Measurements from ENCODE around the gene APOM.

APOM gene

GRCh38 chr6:31657406-31658157, 1.9 kb downstream of the APOM start:
- Histone ChIP-seq H3K9ac (ENCODE audit: low read depth in 1 of 2, low read length in 2 of 2) (no peak overlapping the region), H3K36me3 (ENCODE audit: control insufficient read depth in 2 of 2, insufficient read depth in 2 of 2, low read length in 2 of 2) (peaks cover 0 to 36% of the 10 kb centered on the region in 2 donors), H3K4me3 (ENCODE audit: low read length in 2 of 2) (no peak overlapping the region), H3K27me3 (ENCODE audit: control insufficient read depth in 2 of 2, insufficient read depth in 2 of 2, low read length in 2 of 2) (no peaks in the 10 kb centered on the region), H3K9me3 (ENCODE audit: control insufficient read depth in 2 of 2, low read length in 2 of 2) (no peaks in the 10 kb centered on the region), H3K27ac (ENCODE audit: low read depth in 2 of 2, low read length in 2 of 2) (no peak overlapping the region), H3K4me1 (ENCODE audit: control insufficient read depth in 2 of 2, insufficient read depth in 2 of 2, low read length in 2 of 2) (peaks cover 29 to 38% of the 10 kb centered on the region in 2 donors)

- no peaks in the 10 kb centered on the region for H3K27me3 ChIP-seq (ENCODE audit: control insufficient read depth in 2 of 2, insufficient read depth in 2 of 2, low read length in 2 of 2)
- peaks cover 33 to 36% of the 10 kb centered on the region in 2 donors for H3K4me1 ChIP-seq (ENCODE audit: control insufficient read depth in 2 of 2, insufficient read depth in 2 of 2, low read length in 2 of 2)
- no peaks in the 10 kb centered on the region for H3K9me3 ChIP-seq (ENCODE audit: control insufficient read depth in 2 of 2, low read length in 2 of 2)
- no peak overlapping the region for H3K27ac ChIP-seq (ENCODE audit: low read depth in 2 of 2, low read length in 2 of 2)
- H3K36me3 ChIP-seq (ENCODE audit: control insufficient read depth in 2 of 2, insufficient read depth in 2 of 2, low read length in 2 of 2) = peaks cover under 1 to 39% of the 10 kb centered on the region in 2 donors
- no peak overlapping the region for H3K4me3 ChIP-seq (ENCODE audit: low read length in 2 of 2)
- H3K9ac ChIP-seq (ENCODE audit: low read depth in 1 of 2, low read length in 2 of 2) = no peak overlapping the region
Observed at GRCh38 chr6:31658158-31658688, 2.5 kb downstream of the APOM start.

DNA sequence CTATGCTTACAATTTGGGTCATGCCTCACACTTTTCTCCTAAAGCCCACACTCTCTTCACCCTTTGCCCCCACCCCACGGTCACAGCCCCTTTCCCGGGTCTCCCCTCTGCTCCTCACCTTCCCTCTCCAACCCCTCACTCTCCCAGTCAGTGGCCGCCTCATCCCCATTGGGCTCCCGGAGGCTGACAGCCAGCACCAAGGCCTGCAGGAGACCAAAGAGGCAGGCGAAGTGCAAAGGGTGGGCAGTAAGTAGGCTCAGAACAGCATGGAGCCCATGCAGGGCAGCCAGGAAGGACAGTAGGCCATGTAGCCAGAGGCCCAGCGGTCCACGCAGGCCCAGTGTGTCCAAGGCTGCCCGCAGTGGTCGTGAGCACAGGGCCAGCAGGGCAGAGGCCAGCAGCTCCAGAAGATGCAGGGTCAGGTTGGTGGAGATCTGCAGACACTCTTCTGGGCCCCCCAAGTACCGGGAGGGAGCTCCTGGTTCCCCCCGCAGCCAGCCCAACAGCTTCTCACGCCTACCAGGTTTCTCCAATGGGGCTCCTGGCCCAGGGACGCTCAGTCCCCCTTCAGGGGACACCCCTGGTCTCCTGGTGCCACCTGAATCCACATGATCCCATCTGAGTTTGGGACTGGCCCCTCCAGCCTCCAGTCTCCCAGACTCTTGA, 3.4 kb downstream of the APOM start:
- H3K27ac ChIP-seq (ENCODE audit: low read depth in 2 of 2, low read length in 2 of 2) = peak overlapping the region in 1 of 2 donors; percentile 92
- peak overlapping the region; percentile 80 to 96 for H3K9ac ChIP-seq (ENCODE audit: low read depth in 1 of 2, low read length in 2 of 2)
- H3K4me1 ChIP-seq (ENCODE audit: control insufficient read depth in 2 of 2, insufficient read depth in 2 of 2, low read length in 2 of 2) = peaks cover 36 to 39% of the 10 kb centered on the region in 2 donors
- H3K27me3 ChIP-seq (ENCODE audit: control insufficient read depth in 2 of 2, insufficient read depth in 2 of 2, low read length in 2 of 2) = no peaks in the 10 kb centered on the region
- H3K4me3 ChIP-seq (ENCODE audit: low read length in 2 of 2) = peak overlapping the region; percentile 97 to 98
- H3K9me3 ChIP-seq (ENCODE audit: control insufficient read depth in 2 of 2, low read length in 2 of 2) = no peaks in the 10 kb centered on the region
- H3K36me3 ChIP-seq (ENCODE audit: control insufficient read depth in 2 of 2, insufficient read depth in 2 of 2, low read length in 2 of 2) = peaks cover 3 to 41% of the 10 kb centered on the region in 2 donors

DNA sequence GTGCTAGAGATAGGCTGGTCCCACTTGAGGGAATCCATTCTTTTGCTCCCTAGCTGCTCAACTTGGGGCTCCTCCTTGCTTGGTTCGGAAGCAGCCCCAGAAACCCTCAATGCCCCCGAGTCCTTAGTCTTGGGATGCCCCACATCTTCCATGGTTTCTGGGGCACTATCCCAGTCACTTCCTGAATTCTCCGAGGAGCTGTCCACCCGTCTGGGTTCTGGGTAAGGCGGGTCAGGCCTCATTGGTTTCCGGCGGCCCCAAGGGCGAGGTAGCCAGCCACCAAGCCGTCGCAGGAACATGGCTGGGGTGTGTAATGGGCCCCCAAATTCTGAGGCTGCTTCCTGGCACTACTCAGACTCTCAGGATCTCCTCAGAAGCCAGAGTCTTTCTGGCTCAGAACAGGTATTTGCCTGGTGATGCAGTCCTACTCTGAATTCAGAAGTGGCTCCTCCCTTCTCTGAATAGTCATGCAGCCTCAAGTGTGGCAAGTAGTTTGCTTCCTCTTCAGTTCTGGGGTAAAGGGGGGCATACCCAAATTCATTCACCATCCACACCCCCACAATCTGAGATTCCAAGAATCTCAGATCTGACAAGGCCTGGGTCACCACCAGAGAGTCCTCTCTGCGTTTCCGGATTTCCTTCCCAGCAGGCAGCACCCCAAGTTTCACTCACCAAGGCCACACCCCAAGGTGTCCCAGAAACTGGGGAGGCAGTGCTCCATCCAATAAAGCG, 4.1 kb downstream of the APOM start:
- Histone ChIP-seq H3K4me1 (ENCODE audit: control insufficient read depth in 2 of 2, insufficient read depth in 2 of 2, low read length in 2 of 2) (peaks cover 39 to 44% of the 10 kb centered on the region in 2 donors), H3K9me3 (ENCODE audit: control insufficient read depth in 2 of 2, low read length in 2 of 2) (no peaks in the 10 kb centered on the region), H3K27ac (ENCODE audit: low read depth in 2 of 2, low read length in 2 of 2) (peak overlapping the region; percentile 81 to 92), H3K36me3 (ENCODE audit: control insufficient read depth in 2 of 2, insufficient read depth in 2 of 2, low read length in 2 of 2) (peaks cover 3 to 41% of the 10 kb centered on the region in 2 donors), H3K4me3 (ENCODE audit: low read length in 2 of 2) (peak overlapping the region; percentile 97 to 98), H3K9ac (ENCODE audit: low read depth in 1 of 2, low read length in 2 of 2) (peak overlapping the region; percentile 80 to 96), H3K27me3 (ENCODE audit: control insufficient read depth in 2 of 2, insufficient read depth in 2 of 2, low read length in 2 of 2) (no peaks in the 10 kb centered on the region)

DNA sequence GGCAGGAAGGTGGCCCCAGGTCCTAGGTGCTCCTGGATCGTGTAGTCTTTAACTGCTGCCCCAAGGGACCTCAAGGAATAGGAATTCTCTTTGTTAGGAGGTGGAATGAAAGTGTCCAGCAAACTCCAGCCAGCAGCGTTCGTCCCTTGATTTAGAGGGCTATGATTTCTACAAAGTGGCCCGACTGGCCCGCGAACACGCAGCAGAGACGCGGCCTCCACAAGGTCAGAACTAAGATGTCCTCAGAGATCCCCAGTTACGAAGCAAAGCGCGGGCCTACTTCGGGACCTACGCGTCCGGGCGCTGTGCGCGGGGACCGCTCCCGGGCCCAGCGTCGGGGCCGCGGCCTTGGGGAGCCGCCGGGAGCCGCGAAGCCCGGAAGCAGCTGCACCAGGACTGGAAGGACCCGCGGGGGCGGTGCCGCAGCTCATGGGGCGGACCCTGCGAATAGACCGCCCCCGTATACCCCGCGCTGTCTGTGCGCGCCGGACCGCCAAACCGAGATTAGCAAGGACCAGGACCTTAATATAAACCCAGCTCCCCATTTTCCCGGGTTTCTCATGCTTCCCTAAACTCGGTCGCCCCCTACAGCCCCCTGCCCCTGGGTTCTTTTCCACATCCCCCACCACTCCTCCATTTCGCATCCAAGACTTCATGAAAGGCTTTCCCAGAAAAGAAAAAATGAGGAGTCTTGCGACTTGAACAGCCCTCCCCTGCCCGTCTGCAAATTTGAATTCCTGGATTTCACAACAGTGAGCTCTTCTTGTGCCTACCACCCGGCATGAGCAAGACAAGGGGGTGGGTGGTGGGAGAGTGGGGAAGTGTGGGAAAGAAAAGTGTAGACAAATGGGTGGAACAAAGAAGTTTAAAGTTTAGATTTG, 4.9 kb downstream of the APOM start, which contains the start of gene C6orf47:
Gene C6orf47, minus strand, starts transcription at position 398 of the 881 bp plus-strand sequence. CDS start 831 bp downstream, outside the sequence.
- Histone ChIP-seq H3K9me3 (ENCODE audit: control insufficient read depth in 2 of 2, low read length in 2 of 2) (no peaks in the 10 kb centered on the region), H3K36me3 (ENCODE audit: control insufficient read depth in 2 of 2, insufficient read depth in 2 of 2, low read length in 2 of 2) (peaks cover 3 to 41% of the 10 kb centered on the region in 2 donors), H3K4me1 (ENCODE audit: control insufficient read depth in 2 of 2, insufficient read depth in 2 of 2, low read length in 2 of 2) (peaks cover 36 to 43% of the 10 kb centered on the region in 2 donors), H3K27ac (ENCODE audit: low read depth in 2 of 2, low read length in 2 of 2) (peak within 1 kb of the TSS; percentile 81 to 92), H3K4me3 (ENCODE audit: low read length in 2 of 2) (peak within 1 kb of the TSS; percentile 97 to 98), H3K9ac (ENCODE audit: low read depth in 1 of 2, low read length in 2 of 2) (peak within 1 kb of the TSS; percentile 80 to 96), H3K27me3 (ENCODE audit: control insufficient read depth in 2 of 2, insufficient read depth in 2 of 2, low read length in 2 of 2) (no peaks in the 10 kb centered on the region)

GRCh38 chr6:31661262-31662123, 5.8 kb downstream of the APOM start:
- Histone ChIP-seq H3K4me3 (ENCODE audit: low read length in 2 of 2) (peak overlapping the region; percentile 97 to 98), H3K4me1 (ENCODE audit: control insufficient read depth in 2 of 2, insufficient read depth in 2 of 2, low read length in 2 of 2) (peaks cover 32 to 42% of the 10 kb centered on the region in 2 donors), H3K27ac (ENCODE audit: low read depth in 2 of 2, low read length in 2 of 2) (peak overlapping the region; percentile 81 to 92), H3K36me3 (ENCODE audit: control insufficient read depth in 2 of 2, insufficient read depth in 2 of 2, low read length in 2 of 2) (peaks cover 3 to 33% of the 10 kb centered on the region in 2 donors), H3K9ac (ENCODE audit: low read depth in 1 of 2, low read length in 2 of 2) (peak overlapping the region; percentile 70 to 80), H3K27me3 (ENCODE audit: control insufficient read depth in 2 of 2, insufficient read depth in 2 of 2, low read length in 2 of 2) (no peaks in the 10 kb centered on the region), H3K9me3 (ENCODE audit: control insufficient read depth in 2 of 2, low read length in 2 of 2) (no peaks in the 10 kb centered on the region)

DNA sequence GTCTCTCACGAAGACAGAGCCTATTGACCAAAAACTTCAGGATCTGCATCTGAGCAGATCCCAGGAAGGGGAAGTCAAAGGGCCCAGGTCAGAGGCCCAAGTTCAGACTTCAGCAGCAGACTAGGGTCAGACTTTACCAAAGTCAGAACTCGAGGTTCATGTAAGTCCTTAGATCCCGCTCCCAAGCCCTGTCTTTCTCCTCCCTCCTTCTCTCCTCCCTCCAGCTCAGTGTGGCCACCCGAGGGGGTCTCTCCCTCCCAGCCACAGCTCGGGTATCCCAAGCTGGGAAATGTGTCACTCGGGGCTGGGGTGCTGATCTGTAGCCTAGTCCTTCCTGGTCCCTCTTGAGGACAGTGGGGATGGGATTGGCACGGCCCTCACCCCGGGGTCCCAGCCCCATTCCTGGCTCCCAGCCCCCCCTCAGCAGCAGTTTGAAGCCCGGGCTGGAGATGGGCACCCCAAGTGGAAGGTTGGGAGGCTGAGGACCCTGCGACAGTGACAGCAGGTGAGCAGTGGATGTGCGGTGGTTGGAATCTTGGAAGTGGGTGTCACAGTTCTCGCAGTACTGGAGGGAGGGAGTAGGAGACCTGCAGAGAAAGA, 6.5 kb downstream of the APOM start:
- no peak overlapping the region for H3K4me3 ChIP-seq (ENCODE audit: low read length in 2 of 2)

DNA sequence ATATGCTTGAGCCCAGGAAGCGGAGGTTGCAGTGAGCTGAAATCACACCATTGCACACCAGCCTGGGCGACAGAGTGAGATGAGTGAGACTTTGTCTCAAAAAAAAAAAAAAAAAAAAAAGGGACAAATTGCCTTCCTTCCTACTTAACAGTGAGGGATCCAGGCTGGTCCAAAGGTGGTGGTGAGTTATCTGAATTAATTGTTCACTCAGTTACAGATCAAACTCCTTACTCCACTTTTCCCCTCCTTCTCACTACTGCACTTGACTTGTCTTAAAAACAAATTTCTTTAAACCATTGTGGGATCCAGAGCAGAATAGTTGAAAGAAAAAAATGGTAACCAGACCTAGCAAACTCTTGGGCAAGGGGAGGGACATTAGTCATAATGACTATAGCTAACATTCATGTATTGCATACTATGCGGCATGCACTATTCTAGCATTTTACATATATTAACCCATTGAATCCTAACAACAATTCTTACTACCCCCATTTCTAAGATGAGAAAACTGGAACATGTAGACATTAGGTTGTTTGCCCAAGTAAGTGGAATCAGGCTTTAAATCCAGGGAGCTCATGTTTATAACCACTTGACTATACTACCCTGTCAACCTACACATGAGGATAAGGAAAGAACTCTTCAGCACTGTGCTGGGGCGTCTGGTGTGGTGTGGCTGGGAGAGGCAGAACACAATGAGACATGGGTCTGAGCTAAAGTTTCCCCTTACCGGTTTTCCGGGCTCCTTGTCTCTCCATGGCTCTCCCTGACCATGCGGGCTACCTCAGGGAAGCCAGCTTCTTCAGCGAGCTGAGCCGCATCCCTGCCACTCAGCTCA, 7.6 kb downstream of the APOM start:
- Histone ChIP-seq H3K9me3 (ENCODE audit: control insufficient read depth in 2 of 2, low read length in 2 of 2) (no peaks in the 10 kb centered on the region), H3K27me3 (ENCODE audit: control insufficient read depth in 2 of 2, insufficient read depth in 2 of 2, low read length in 2 of 2) (no peaks in the 10 kb centered on the region), H3K4me3 (ENCODE audit: low read length in 2 of 2) (peak overlapping the region; percentile 88 to 95), H3K9ac (ENCODE audit: low read depth in 1 of 2, low read length in 2 of 2) (peak overlapping the region; percentile 17 to 95), H3K27ac (ENCODE audit: low read depth in 2 of 2, low read length in 2 of 2) (peak overlapping the region in 1 of 2 donors; percentile 99), H3K4me1 (ENCODE audit: control insufficient read depth in 2 of 2, insufficient read depth in 2 of 2, low read length in 2 of 2) (peaks cover 35 to 47% of the 10 kb centered on the region in 2 donors), H3K36me3 (ENCODE audit: control insufficient read depth in 2 of 2, insufficient read depth in 2 of 2, low read length in 2 of 2) (peaks cover 13 to 30% of the 10 kb centered on the region in 2 donors)

More for the DNA sequence above, 6.5 kb downstream of the APOM start:
- Histone ChIP-seq H3K27ac (ENCODE audit: low read depth in 2 of 2, low read length in 2 of 2) (peak overlapping the region in 1 of 2 donors; percentile 23), H3K36me3 (ENCODE audit: control insufficient read depth in 2 of 2, insufficient read depth in 2 of 2, low read length in 2 of 2) (peaks cover 3 to 29% of the 10 kb centered on the region in 2 donors), H3K9ac (ENCODE audit: low read depth in 1 of 2, low read length in 2 of 2) (no peak overlapping the region), H3K27me3 (ENCODE audit: control insufficient read depth in 2 of 2, insufficient read depth in 2 of 2, low read length in 2 of 2) (no peaks in the 10 kb centered on the region), H3K9me3 (ENCODE audit: control insufficient read depth in 2 of 2, low read length in 2 of 2) (no peaks in the 10 kb centered on the region), H3K4me1 (ENCODE audit: control insufficient read depth in 2 of 2, insufficient read depth in 2 of 2, low read length in 2 of 2) (peaks cover 38 to 47% of the 10 kb centered on the region in 2 donors)
